GM21825 (cell line): Measurements from ENCODE around the gene SBNO2.

Source experiments
- ATAC-seq: cut with Tn5 transposase; IDR thresholded peaks from one replicate; pipeline ENCODE4 v1.9.1; 2021; ENCODE audit warnings: mild to moderate bottlenecking, moderate library complexity; ENCODE audit not compliant: unreplicated experiment

The SBNO2 gene

GRCh38 chr19:1156305-1156801 lies 17.7 kb downstream of the SBNO2 start:
- no peak for ATAC-seq

- ATAC-seq: no peak
These were observed 18.4 kb downstream of the SBNO2 start for GRCh38 chr19:1155352-1156304.

- no peak for ATAC-seq
These were observed 19.2 kb downstream of the SBNO2 start for GRCh38 chr19:1154731-1155351.

- no peak for ATAC-seq
These were observed 20.0 kb downstream of the SBNO2 start for GRCh38 chr19:1153891-1154730.

GRCh38 chr19:1151917-1152587 lies 22.0 kb downstream of the SBNO2 start:
- no peak for ATAC-seq

- no peak for ATAC-seq
These were observed 22.9 kb downstream of the SBNO2 start for GRCh38 chr19:1151037-1151724.

GRCh38 chr19:1150333-1151036 lies 23.6 kb downstream of the SBNO2 start:
- no peak for ATAC-seq

- ATAC-seq: no peak
These were observed 24.6 kb downstream of the SBNO2 start for GRCh38 chr19:1149259-1150045.

GRCh38 chr19:1147934-1148549 lies 26.0 kb downstream of the SBNO2 start:
- no peak for ATAC-seq

GRCh38 chr19:1146858-1147780 lies 26.9 kb downstream of the SBNO2 start:
- no peak for ATAC-seq

GRCh38 chr19:1146412-1146699 lies 27.7 kb downstream of the SBNO2 start:
- ATAC-seq: no peak

GRCh38 chr19:1145635-1146411 lies 28.2 kb downstream of the SBNO2 start:
- ATAC-seq: no peak

GRCh38 chr19:1144741-1145140 lies 29.3 kb downstream of the SBNO2 start:
- ATAC-seq: no peak

- ATAC-seq: no peak
These were observed 30.2 kb downstream of the SBNO2 start for GRCh38 chr19:1143828-1144399.

- ATAC-seq: no peak
These were observed 32.1 kb downstream of the SBNO2 start for GRCh38 chr19:1141944-1142343.
